IPS DF 19.7 (cell line): ENCODE measurements around the gene KAT6B.

Experiments used
- DNase-seq: peaks from one replicate; pipeline ENCODE4 v3.0.0-alpha.2; 2013; ENCODE audit warnings: low read depth, low spot score

Gene KAT6B

DNA sequence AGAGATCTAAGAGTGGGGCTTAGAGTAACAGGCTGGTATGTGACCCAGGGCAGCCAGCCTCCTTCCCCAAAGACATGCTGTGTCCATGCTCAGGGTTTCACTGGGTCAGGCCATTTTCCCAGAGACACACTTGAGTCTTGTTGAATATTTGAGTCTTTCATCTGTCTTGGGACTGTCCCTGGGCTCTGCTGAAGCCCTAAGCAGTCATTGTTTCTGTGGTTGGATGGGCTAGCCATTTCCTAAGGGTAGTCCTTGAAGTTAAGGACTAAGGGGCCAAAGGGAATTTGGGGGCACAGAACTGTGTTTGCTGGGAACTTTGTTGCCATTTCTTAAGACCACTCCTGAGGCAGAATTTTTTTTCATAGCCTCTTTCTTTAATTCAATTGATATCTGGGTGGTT lies 186.6 kb downstream of the KAT6B start:
- DNase-seq, result no peak

DNA sequence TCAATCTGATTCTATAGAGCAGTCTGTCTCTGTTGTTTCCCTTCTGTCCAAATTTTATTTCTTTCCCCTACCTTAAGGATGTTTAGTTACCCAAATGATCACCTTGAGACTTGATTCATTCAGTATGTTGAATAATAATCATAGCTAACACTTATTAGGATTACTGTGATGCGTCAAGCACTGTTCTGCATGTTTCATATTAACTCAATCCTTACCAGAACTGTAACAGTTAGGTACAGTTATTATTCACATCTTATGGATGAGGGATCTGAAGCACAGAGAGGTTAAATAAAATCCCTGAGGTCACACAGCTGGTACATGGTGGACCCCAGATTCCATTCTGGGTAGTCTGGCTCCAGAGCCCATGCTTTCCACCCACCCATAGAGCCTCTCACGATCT lies 187.1 kb downstream of the KAT6B start:
- no peak for DNase-seq

DNA sequence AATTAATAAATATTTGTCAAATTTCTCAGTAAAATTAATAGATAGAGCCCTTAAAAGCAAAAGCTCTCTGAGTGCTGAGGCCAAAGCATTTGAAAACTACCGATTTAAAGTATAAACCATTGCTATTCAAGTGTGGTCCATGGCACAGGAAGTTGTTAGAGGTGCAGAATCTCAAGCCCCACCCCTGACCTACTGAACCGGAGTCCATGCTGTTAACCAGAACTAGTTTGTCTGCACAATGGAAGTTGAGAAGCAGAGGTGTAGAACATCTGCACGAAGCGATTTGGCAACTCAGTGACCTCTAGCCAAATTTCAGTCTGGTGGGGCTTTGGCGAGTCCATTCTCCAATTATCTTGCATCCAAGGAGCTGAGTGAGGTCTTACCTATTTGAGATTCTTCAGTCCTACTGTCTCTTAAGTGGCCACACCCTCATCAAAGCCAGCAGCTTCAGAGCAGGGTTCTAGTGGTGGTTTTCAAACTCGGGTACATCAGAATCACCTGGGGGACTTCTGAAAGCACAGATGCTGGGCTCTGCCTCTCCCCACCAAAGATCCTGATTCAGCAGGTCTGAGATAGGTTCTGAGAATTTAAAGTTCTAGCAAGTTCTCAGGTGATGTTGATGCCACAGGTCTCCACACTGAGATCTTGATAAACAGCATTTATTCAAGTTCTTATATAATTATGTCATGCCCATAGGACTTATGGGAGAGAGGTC lies 188.3 kb downstream of the KAT6B start:
- no peak for DNase-seq

DNA sequence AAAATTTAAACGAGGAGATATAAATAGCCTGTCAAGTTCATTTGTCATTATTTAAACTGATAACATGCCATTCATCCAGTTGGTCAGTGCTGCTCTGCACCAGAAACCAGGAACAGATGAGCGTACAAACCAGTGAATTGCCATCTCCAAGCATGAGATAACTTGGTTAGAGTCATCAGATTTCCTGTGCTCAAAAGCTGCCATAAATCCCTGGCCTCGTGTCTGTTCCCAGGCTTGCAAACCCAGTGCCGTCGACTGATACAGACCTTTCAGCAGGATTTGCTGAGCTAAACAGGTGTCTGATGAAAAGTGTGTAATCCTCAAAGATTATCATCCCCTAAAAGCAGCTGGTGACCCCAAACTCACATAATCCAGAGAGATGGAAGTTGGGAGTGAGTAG lies 189.0 kb downstream of the KAT6B start:
- no peak for DNase-seq

DNA sequence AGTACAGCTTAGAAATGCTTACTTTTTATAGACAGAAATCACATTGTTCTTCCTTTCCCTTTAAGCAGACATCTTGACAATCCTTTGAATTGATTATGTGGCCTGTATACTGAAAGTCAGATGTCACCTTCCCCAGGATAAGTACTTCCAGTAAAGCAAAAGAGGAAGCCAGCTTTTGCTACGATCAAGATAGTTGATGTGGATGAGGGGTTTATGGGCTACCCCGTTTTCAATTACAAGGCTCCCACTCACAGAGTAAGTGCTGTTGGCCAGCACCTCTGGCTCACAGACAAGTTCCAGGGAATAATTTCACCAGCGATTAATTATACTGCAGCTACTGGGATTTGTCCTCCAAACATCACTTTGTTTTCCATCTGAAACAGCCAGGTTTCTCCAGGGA lies 189.9 kb downstream of the KAT6B start:
- no peak for DNase-seq

DNA sequence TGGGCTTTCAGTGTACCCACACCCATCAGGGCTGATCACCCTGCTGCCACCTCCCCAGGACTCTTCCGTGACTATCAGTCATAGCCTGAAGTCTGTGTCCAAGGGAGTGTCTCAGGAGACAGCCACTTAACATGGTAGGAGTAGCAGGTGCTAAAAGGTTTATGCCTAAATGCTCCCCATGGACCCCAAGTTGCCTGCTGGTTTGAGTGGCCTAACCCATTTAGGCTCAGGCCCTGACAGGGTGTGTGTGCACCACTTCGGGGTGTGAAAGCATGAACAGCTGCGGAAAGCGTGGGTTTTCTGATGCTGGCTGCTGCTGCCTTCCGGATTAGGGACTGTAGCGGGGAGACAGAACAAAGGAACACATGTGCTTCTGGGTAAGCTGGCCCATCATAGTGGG lies 191.9 kb downstream of the KAT6B start:
- DNase-seq, result no peak

DNA sequence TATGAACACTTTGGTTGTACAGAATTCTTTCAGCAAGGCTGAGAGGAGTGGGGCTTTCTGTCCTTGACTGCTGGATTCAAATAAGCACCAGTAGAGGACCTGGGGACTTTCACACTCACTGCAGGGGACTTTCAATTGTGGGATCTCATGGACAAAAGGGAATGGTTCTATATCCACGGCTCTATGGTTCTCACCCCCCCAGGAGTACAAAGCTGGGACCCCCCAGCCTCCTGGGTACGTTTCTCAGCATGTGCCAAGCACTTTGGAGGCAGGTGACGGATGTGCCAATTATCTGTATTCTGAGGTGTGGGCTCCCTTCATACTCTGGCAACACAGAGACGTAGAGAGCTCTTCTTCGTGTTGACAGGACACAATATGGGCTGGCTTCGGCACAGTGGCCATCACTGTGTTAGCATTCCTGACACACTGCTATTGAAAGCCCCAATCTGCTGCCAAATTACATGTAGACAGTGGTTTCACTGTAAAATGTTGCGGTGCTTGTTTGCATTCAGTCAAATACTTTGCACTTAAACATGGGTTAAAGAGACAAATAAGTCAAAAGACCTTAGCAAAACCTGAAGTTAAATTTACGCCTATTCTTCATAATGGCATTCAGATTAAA lies 192.4 kb downstream of the KAT6B start:
- DNase-seq, result no peak

DNA sequence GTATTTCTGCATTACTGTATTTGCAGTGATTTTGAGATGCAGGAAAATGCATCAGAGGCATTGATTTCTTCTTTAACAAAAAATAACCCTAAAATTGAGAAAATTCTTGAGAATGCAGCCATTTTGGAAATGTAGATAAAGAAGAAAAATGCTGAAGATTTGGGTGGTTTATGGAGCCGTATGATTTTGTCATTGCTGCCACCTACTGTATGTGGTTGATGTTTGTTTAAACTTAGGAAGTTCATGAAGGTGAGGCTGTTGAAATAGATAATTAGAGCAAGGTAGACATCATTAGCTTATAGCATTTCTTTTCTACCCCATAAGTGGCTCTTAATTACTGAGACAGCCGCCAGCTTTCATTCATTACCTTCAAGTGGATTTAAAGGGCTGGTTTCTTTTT lies 193.0 kb downstream of the KAT6B start:
- DNase-seq, result no peak

DNA sequence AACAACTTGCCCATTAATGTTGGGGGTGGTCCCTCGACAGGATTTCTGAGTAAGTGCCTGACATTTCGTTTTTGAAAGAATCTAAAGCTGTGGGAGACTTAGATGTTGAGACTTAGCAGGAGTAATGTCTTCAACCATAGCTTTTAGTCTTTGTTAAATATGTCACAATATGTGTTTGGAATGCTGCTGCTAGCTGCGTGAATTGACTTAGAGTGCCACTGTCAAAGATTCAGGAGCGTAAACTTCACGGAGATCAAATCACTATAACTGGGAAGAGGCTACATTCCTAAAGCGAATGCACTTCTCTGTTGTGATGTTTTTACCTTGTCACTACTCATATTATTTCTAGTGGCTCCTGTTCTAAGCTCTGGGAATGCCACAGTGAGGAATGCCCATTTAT lies 193.8 kb downstream of the KAT6B start:
- DNase-seq, result no peak

DNA sequence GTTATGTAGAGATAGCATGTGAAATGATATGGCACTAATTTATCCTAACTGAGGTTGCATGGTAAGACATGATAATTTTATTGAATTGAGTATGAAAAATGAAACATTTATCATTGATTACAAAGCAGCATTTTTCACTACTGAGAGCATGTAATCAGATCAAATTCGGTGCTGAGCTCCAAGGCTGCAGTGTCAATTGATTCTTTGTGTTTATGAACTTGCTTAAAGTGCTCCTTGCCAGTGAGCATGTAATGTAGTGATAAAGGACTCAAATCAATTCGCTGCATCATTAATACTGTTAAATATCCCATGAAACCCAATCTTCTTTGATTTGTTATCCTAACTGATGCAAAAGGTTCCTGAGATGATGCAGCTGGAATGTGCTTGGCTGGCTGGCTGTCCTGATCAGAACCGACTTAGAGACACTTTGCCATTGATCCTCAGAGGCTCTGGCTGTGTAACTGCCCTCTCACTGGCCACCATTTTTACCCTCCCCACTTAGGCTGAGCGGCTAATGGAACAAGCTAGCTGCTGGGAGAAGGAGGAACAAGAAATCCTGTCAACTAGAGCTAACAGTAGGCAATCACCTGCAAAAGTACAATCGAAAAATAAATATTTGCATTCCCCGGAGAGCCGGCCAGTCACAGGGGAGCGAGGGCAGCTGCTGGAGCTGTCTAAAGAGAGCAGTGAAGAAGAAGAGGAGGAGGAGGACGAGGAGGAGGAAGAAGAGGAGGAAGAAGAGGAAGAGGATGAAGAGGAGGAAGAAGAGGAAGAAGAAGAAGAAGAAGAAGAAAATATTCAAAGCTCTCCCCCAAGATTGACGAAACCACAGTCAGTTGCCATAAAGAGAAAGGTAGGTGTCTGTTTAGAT lies 195.2 kb downstream of the KAT6B start:
- DNase-seq, result no peak

DNA sequence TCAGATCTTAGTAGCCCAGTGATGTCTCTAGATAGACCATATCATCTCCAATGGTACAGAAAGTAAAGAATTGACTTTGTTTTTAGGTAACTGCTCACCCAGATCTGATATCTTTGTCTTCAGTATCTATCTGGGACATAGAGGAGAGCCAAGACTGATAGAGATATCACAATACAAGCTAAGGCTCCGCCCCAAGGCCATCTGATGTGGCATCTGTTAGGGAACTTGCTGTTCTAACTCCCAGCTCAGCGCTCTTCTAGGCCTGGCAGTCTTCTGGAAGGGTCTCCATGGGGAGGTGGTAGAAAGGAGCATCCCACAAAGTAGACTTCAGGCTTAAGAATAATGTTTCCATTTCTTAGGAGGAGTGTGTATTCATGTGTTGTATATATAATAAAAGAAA lies 196.7 kb downstream of the KAT6B start:
- DNase-seq, result no peak

DNA sequence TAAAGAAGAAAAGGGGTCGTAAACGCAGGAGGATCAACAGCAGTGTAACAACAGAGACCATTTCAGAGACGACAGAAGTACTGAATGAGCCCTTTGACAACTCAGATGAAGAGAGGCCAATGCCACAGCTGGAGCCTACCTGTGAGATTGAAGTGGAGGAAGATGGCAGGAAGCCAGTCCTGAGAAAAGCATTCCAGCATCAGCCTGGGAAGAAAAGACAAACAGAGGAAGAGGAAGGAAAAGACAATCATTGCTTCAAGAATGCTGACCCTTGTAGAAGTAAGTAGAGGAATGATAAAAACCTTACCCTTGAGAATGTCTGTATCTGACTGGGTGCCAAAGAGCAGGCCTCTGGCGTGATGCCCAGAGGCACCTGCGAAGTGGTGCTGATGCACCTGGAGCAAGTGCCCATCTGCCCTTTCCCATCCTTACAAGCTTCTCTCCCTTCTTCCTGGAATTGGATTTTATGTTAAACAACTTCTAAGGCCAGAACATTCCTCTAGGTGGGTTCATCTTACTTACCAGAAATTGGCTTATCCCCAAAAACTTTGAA lies 198.6 kb downstream of the KAT6B start:
- no peak for DNase-seq

DNA sequence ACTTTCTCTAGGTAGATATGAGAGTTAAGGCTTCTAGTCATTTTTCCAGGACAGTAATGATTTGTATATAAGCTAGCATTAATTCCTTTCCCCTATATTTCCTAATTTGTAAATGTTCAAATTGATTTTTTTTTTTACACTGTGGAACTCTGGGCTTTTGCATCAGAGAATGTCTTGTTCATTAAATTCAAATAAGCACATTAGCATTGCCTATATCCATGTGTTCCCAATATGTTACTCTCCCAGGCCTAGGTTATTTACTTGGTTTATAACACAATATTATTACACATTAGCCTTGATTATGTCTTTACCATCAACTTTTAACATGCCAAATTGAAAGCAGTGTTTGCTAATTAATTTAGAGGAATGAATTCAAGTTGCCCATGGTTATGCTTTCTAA lies 201.6 kb downstream of the KAT6B start:
- DNase-seq, result no peak

DNA sequence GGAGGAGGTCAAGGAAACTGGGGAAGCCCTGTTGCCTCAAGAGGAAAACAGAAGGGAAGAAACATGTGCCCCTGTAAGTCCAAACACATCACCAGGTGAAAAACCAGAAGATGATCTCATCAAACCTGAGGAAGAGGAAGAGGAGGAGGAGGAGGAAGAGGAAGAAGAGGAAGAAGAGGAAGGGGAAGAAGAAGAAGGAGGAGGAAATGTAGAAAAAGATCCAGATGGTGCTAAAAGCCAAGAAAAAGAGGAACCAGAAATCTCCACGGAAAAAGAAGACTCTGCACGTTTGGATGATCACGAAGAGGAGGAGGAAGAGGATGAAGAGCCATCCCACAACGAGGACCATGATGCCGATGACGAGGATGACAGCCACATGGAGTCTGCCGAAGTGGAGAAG lies 202.3 kb downstream of the KAT6B start:
- no peak for DNase-seq

DNA sequence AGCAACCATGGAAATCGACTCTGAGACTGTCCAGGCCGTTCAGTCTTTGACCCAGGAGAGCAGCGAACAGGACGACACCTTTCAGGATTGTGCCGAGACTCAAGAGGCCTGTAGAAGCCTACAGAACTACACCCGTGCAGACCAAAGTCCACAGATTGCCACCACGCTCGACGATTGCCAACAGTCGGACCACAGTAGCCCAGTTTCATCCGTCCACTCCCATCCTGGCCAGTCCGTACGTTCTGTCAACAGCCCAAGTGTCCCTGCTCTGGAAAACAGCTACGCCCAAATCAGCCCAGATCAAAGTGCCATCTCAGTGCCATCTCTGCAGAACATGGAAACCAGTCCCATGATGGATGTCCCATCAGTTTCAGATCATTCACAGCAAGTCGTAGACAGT lies 203.0 kb downstream of the KAT6B start:
- DNase-seq, result no peak

DNA sequence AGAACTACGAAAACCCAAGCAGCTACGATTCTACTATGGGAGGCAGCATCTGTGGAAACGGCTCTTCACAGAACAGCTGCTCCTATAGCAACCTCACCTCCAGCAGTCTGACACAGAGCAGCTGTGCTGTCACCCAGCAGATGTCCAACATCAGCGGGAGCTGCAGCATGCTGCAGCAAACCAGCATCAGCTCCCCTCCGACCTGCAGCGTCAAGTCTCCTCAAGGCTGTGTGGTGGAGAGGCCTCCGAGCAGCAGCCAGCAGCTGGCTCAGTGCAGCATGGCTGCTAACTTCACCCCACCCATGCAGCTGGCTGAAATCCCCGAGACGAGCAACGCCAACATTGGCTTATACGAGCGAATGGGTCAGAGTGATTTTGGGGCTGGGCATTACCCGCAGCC lies 203.5 kb downstream of the KAT6B start:
- no peak for DNase-seq

DNA sequence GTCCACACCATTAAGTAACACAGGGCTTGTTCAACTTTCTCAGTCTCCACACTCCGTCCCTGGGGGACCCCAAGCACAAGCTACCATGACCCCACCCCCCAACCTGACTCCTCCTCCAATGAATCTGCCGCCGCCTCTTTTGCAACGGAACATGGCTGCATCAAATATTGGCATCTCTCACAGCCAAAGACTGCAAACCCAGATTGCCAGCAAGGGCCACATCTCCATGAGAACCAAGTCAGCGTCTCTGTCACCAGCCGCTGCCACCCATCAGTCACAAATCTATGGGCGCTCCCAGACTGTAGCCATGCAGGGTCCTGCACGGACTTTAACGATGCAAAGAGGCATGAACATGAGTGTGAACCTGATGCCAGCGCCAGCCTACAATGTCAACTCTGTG lies 204.0 kb downstream of the KAT6B start:
- no peak for DNase-seq

DNA sequence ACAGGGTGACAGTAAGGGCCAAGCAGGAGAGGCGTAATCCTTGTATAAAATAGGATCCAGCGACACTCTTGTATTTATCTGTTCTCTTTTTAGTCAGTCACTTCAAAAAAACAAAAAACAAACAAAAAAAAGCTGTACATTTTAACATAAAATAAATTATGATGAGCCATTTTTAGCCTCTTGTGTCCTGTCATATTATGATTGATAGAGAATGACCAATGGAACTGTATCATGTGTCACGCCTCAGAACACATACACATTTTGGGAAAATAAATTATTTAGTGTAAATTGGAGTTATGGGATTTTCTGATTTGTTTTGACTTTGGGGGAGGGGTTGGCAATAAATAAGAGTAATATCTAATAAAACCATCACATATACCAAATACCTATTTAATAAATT lies 205.7 kb downstream of the KAT6B start:
- no peak for DNase-seq

DNA sequence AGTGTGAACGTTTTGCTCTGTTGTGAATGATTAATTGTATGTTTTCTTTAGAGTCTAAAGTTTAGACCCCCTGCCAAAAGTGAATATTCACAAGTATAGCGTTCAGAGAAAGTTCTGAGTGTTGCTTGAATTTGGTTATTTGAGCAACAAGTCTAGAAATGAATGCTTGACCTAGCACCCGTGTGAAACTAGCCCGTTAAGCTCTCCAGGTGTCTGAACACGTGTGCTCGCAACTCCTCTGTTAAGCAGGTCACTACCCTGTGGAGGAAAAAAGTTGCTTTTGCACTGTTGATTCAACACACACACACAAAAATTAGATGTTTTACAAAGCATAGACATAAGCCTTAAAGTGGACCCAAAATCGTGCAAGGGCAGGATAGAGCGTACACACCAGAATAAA lies 206.4 kb downstream of the KAT6B start:
- DNase-seq, result no peak

DNA sequence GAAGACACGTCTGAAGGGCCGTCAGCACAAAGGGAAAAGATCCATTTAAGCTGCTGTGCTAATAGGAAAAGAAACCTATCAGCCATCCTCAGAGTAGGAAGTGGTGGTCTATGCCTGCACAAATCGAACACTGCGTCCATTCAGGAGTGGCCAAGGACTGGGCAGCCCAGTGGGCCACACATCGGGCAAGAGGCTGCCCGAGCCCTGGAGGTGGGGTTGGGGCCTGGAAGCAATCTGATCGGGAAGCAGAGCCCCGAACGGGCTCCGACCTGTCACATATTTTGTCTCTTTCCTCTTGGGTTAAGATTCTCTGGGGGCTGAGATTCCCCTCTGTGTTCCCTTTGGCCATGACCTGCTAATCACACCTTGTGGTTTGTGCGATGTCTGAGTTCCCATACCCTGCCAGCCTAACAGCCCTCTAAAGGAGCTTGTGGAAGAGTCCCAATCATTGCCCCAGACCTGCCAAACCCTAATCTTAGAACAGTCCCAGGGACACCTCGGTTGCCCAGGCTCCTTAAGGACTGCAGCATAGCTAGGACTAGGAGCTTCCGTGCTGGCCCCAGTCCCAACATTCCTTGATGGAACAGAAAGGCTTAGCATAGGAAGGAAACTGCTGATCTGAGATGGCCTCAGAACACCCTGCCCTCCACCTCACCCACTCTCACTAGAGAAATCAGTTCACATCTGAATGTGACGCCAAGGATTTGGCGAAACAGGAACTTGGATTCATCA lies 207.2 kb downstream of the KAT6B start:
- DNase-seq, result no peak

DNA sequence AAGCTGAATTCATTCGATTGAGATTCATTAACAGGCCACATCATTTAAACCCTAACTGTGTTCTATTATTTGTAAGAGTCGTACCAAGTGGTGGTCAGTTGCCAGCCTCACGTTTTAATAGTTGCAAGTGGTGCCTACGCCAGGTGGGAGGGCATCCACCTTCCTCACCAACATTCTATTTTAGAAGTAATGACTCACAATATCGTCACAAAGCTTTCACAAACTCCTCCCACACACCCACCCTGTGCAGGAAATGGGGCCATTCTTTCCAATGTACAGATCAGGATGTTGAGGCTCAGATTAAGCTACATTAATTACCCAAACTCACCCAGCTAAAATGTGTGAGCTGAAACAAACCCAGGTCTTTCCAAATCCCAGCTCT lies 207.7 kb downstream of the KAT6B start:
- no peak for DNase-seq

DNA sequence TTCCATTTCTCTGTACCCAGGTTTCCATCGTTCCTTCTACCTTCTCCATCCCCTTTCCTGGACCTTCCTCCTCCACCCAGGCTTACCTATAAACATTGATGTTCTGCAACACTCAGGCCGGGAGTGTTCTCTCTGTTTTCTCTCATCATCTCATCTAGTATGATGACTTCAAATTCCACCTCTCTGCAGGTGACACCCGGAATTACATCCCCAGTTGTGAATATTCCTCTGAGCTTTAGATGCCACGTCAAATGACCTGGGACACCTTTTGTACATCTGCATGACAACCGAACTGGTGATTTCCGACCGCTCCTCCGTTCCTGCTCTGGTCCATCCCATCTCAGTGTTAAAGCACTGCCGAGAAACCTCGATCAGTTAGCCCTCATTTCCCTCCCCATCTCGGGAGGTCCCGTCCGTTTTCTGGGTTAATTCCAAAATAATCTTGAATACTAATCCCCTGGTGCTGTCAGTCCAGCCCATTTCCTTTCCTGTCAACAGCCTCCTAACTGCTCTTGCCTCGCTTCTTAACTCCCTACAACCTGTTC lies 208.4 kb downstream of the KAT6B start:
- DNase-seq, result no peak
